ENCODE data around the gene LYL1. TPM values are rescaled to one million over a fixed set of nuclear protein-coding genes. Genes with fewer than 3 reads are reported as not detected.

Gene LYL1
- total RNA-seq, 1 experiment from 2014 or later = 0.59 TPM

DNA sequence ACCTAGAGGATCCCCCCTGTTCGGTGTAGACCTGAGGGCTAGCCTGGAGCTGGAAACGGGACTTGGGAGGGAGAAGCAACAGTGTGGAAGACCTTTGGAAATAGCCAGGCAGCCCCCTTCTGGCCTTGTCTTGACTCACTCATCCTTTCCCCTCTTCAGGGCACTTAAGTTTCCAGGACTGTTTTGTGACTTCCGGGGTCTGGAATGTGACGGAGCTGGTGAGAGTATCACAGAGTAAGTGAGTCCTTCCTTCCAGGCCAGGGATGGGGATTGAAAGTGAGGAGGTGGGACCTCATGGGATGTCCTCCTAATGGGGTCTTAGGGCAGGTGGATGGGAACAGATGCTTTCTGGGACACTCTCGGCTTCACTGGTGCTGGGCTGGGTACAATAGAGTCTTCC, 29.4 kb downstream of the LYL1 start:
- H3K36me3 ChIP-seq (ENCODE audit: control insufficient read depth, insufficient read depth, low read length) = no peaks in the 10 kb centered on the region
- Mint-ChIP-seq H3K9me3 (ENCODE audit: unreplicated experiment) (no peaks in the 10 kb centered on the region), H3K27ac (ENCODE audit: unreplicated experiment) (no peak overlapping the region), H3K27me3 (ENCODE audit: insufficient read depth, unreplicated experiment) (peaks cover 2% of the 10 kb centered on the region), H3K4me1 (ENCODE audit: low read depth, unreplicated experiment) (peaks cover 8% of the 10 kb centered on the region), H3K4me3 (ENCODE audit: unreplicated experiment) (no peak overlapping the region), H3K36me3 (ENCODE audit: insufficient read depth, unreplicated experiment) (no peaks in the 10 kb centered on the region)
- BruUV-seq (replicated peaks) = no TSS peak
- H3K4me3 ChIP-seq (ENCODE audit: low read depth, low read length) = no peak overlapping the region
- ChIA-PET POLR2A (no interaction called here), CTCF (interaction anchor here (1.0 kb wide), 1 partner anchor 96 kb away, joined by 5 read pairs; no protein-coding TSS in a partner anchor)
- H3K9me3 ChIP-seq = no peaks in the 10 kb centered on the region
- TF ChIP-seq CTCF (IDR thresholded peaks at IDR 0.05; ENCODE audit: insufficient read depth in 1 of 2, low read depth in 1 of 2, low read length in 1 of 2, severe bottlenecking in 1 of 2, unreplicated experiment in 1 of 2) = no peak
- no peaks in the 10 kb centered on the region for H3K27me3 ChIP-seq (replicated peaks; ENCODE audit: control insufficient read depth, insufficient read depth, low read length)
- H3K4me1 ChIP-seq = peaks cover 10% of the 10 kb centered on the region; the same call in 1 of the 2 replicates
- DNase-seq = no peak
- intact Hi-C loops (cut with micrococcal nuclease; ENCODE audit: unreplicated experiment) = no loop called here

DNA sequence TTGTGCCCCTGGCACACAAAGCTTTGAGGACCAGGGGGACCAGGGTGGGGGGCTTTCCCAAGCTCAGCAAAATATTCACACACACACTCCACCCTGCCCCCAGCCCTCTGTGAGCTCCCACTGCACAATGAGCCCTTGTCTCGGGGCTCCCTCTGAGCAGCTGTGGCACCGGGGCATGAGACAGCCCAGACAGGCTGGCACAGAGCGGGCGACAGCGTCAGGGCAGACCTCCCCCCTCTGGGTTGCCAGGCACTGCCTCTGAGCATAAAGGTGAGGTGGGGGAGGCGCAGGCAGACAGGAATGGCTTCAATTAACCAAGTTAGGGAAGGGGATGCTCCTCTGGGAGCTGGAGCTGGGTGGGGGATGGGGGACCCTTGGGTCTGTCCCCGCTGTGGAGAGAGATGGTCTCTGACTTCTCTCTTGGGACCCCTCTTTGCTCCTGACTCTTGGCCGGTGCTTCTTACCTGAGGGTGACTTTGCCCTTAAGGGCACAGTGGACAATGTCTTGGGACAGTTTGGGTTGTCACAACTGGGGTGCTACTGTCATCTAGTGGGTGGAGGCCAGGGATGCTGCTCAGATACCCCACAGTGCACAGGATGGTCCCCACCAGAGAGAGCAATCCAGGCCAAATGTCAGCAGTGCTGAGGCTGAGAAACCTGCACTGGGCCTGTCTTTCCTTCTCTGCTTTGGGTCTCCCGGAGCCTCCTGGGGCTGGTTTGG, 30.3 kb downstream of the LYL1 start:
- TF ChIP-seq CTCF (IDR thresholded peaks at IDR 0.05; ENCODE audit: insufficient read depth in 1 of 2, low read depth in 1 of 2, low read length in 1 of 2, severe bottlenecking in 1 of 2, unreplicated experiment in 1 of 2) = no peak
- H3K36me3 ChIP-seq (ENCODE audit: control insufficient read depth, insufficient read depth, low read length) = no peaks in the 10 kb centered on the region
- peaks cover 12% of the 10 kb centered on the region for H3K4me1 ChIP-seq
- no peak overlapping the region for H3K4me3 ChIP-seq (ENCODE audit: low read depth, low read length)
- no peak overlapping the region for H3K4me3 Mint-ChIP-seq (ENCODE audit: unreplicated experiment)
- no peaks in the 10 kb centered on the region for H3K36me3 Mint-ChIP-seq (ENCODE audit: insufficient read depth, unreplicated experiment)
- POLR2A ChIA-PET = no interaction called here
- no peak overlapping the region for H3K27ac Mint-ChIP-seq (ENCODE audit: unreplicated experiment)
- no peaks in the 10 kb centered on the region for H3K9me3 Mint-ChIP-seq (ENCODE audit: unreplicated experiment)
- BruUV-seq (replicated peaks) = no TSS peak
- no peak for DNase-seq
- intact Hi-C loops (cut with micrococcal nuclease; ENCODE audit: unreplicated experiment) = no loop called here
- CTCF ChIA-PET = interaction anchor here (1.0 kb wide), 1 partner anchor 95 kb away, joined by 5 read pairs; no protein-coding TSS in a partner anchor
- peaks cover 8% of the 10 kb centered on the region for H3K4me1 Mint-ChIP-seq (ENCODE audit: low read depth, unreplicated experiment)
- no peaks in the 10 kb centered on the region for H3K27me3 Mint-ChIP-seq (ENCODE audit: insufficient read depth, unreplicated experiment)
- H3K27me3 ChIP-seq (replicated peaks; ENCODE audit: control insufficient read depth, insufficient read depth, low read length) = no peaks in the 10 kb centered on the region
- H3K9me3 ChIP-seq = no peaks in the 10 kb centered on the region

GRCh38 chr19:13071444-13072187, 31.0 kb downstream of the LYL1 start:
- H3K27me3 ChIP-seq (replicated peaks; ENCODE audit: control insufficient read depth, insufficient read depth, low read length) = no peaks in the 10 kb centered on the region
- BruUV-seq (replicated peaks) = no TSS peak
- no peak overlapping the region for H3K4me3 Mint-ChIP-seq (ENCODE audit: unreplicated experiment)
- no peaks in the 10 kb centered on the region for H3K9me3 Mint-ChIP-seq (ENCODE audit: unreplicated experiment)
- no peak overlapping the region for H3K27ac Mint-ChIP-seq (ENCODE audit: unreplicated experiment)
- H3K4me1 ChIP-seq = peaks cover 16% of the 10 kb centered on the region
- no peak for DNase-seq
- intact Hi-C loops (cut with micrococcal nuclease; ENCODE audit: unreplicated experiment) = no loop called here
- no peak for TF ChIP-seq CTCF (IDR thresholded peaks at IDR 0.05; ENCODE audit: insufficient read depth in 1 of 2, low read depth in 1 of 2, low read length in 1 of 2, severe bottlenecking in 1 of 2, unreplicated experiment in 1 of 2)
- no peaks in the 10 kb centered on the region for H3K36me3 Mint-ChIP-seq (ENCODE audit: insufficient read depth, unreplicated experiment)
- H3K9me3 ChIP-seq = no peaks in the 10 kb centered on the region
- H3K27me3 Mint-ChIP-seq (ENCODE audit: insufficient read depth, unreplicated experiment) = no peaks in the 10 kb centered on the region
- no peaks in the 10 kb centered on the region for H3K36me3 ChIP-seq (ENCODE audit: control insufficient read depth, insufficient read depth, low read length)
- CTCF ChIA-PET = no interaction called here
- H3K4me1 Mint-ChIP-seq (ENCODE audit: low read depth, unreplicated experiment) = peaks cover 8% of the 10 kb centered on the region
- no peak overlapping the region for H3K4me3 ChIP-seq (ENCODE audit: low read depth, low read length)
- POLR2A ChIA-PET = no interaction called here

All from Caco-2 (cell line).